SK-N-SH (cell line): ENCODE measurements around the gene SLC12A5. TPM values are rescaled to one million over a fixed set of nuclear protein-coding genes. Genes with fewer than 3 reads are reported as not detected.

Source experiments
- CTCF ChIA-PET: fragments of 300-600, 350-600 bp; formaldehyde crosslinking; extraction: SDS; loops from one replicate; lab custom pipeline; 2021; lab: Yijun Ruan, JAX
- POLR2A ChIA-PET: fragments of 350-600 bp; sonication (Branson Sonifier 250); formaldehyde crosslinking; extraction: SDS; loops from one replicate; lab custom pipeline; 2020; ENCODE audit warnings: antibody characterized with exemption, inconsistent platforms; lab: Yijun Ruan, JAX
- DNase-seq: peaks from one replicate; pipeline ENCODE4 v3.0.0; 2012
- H2AFZ ChIP-seq: fragments of 200-600 bp; sonication (generic); 2 replicates; pipeline ENCODE4 v1.8.1; 2016; ENCODE audit warnings: antibody characterized with exemption, mild to moderate bottlenecking, low read depth
- H3F3A ChIP-seq: fragments of 200-600 bp; sonication (generic); replicated peaks from 2 replicates; pipeline ENCODE3; 2016; ENCODE audit warnings: antibody characterized with exemption, mild to moderate bottlenecking; ENCODE audit not compliant: insufficient read depth
- H3K27ac ChIP-seq, 2 experiments: fragments of 200-500 bp in 1 of 2; fragments of 200-600 bp in 1 of 2; sonication (Bioruptor generic) in 1 of 2; sonication (generic), shearing (Covaris generic) in 1 of 2; 2 replicates each; pipeline versions ENCODE4 v1.5.1 to v1.6.1; 2014 to 2016; ENCODE audit warnings: low read depth in 2 of 2, inconsistent platforms in 1 of 2, low read length in 1 of 2, mild to moderate bottlenecking in 1 of 2, mixed read lengths in 1 of 2
- H3K27me3 ChIP-seq: fragments of 200-600 bp; sonication (generic), shearing (Covaris generic); 2 replicates; pipeline ENCODE4 v1.6.1; 2016; ENCODE audit warnings: mixed run types; ENCODE audit not compliant: insufficient read depth
- H3K36me3 ChIP-seq, 2 experiments: fragments of 200-500 bp in 1 of 2; fragments of 200-600 bp in 1 of 2; sonication (Bioruptor generic) in 1 of 2; sonication (generic) in 1 of 2; replicated peaks in 1 of 2; 2 replicates each; pipeline versions ENCODE3 to v1.5.1; 2014 to 2016; ENCODE audit warnings: low read length in 1 of 2, mild to moderate bottlenecking in 1 of 2; ENCODE audit not compliant: insufficient read depth in 2 of 2, control insufficient read depth in 1 of 2
- H3K4me1 ChIP-seq, 2 experiments: fragments of 200-500 bp in 1 of 2; fragments of 200-600 bp in 1 of 2; sonication (Bioruptor generic) in 1 of 2; sonication (generic), shearing (Covaris generic) in 1 of 2; 2 replicates each; pipeline versions ENCODE4 v1.5.1 to v1.6.1; 2014 to 2016; ENCODE audit warnings: low read depth in 1 of 2, low read length in 1 of 2, mixed run types in 1 of 2; ENCODE audit not compliant: insufficient read depth in 2 of 2, control insufficient read depth in 1 of 2
- H3K4me2 ChIP-seq: fragments of 200-600 bp; sonication (generic), shearing (Covaris generic); 2 replicates; pipeline ENCODE4 v1.6.1; 2017; ENCODE audit warnings: mixed run types
- H3K4me3 ChIP-seq, 2 experiments: fragments of 200-500 bp in 1 of 2; fragments of 200-600 bp in 1 of 2; sonication (Bioruptor generic) in 1 of 2; sonication (generic), shearing (Covaris generic) in 1 of 2; 2 replicates each; pipeline versions ENCODE4 v1.5.1 to v1.8.1; 2014 to 2016; ENCODE audit warnings: low read depth in 2 of 2, inconsistent platforms in 1 of 2, low read length in 1 of 2, mild to moderate bottlenecking in 1 of 2, mixed read lengths in 1 of 2, moderate library complexity in 1 of 2
- H3K79me2 ChIP-seq: fragments of 200-600 bp; sonication (generic); 2 replicates; pipeline ENCODE4 v1.8.1; 2017; ENCODE audit warnings: mild to moderate bottlenecking; ENCODE audit not compliant: insufficient read depth
- H3K9ac ChIP-seq: fragments of 200-600 bp; sonication (generic); 2 replicates; pipeline ENCODE4 v1.6.1; 2017; ENCODE audit warnings: mixed run types
- H3K9me2 ChIP-seq: fragments of 200-600 bp; sonication (generic); 2 replicates; pipeline ENCODE4 v1.6.1; 2017; ENCODE audit warnings: mixed run types
- H3K9me3 ChIP-seq: fragments of 200-600 bp; sonication (generic); 2 replicates; pipeline ENCODE4 v1.6.1; 2017; ENCODE audit warnings: mixed run types, mild to moderate bottlenecking, moderate library complexity
- H4K20me1 ChIP-seq: fragments of 200-600 bp; sonication (generic); 2 replicates; pipeline ENCODE4 v1.6.1; 2017; ENCODE audit warnings: mild to moderate bottlenecking, mixed run types; ENCODE audit not compliant: insufficient read depth
- FOXM1 ChIP-seq: IDR thresholded peaks from 2 replicates; pipeline ENCODE4 v1.4.0; 2012; ENCODE audit warnings: low read depth, mild to moderate bottlenecking
- IRF3 ChIP-seq: fragments of 150-350 bp; IDR thresholded peaks from 2 replicates; pipeline ENCODE4 v1.6.1; 2016; ENCODE audit warnings: mild to moderate bottlenecking, low read depth, low read length
- NRF1 ChIP-seq: IDR thresholded peaks from 2 replicates; pipeline ENCODE4 v1.6.1; 2012; ENCODE audit warnings: low read depth, mild to moderate bottlenecking, low read length
- RAD21 ChIP-seq: IDR thresholded peaks from 2 replicates; pipeline ENCODE4 v1.6.1; 2012; ENCODE audit warnings: mild to moderate bottlenecking, low read length
- RCOR1 ChIP-seq: fragments of 150-350 bp; IDR thresholded peaks from 2 replicates; pipeline ENCODE4 v1.6.1; 2017; ENCODE audit warnings: antibody characterized with exemption, low read length
- TEAD4 ChIP-seq: IDR thresholded peaks from 2 replicates; pipeline ENCODE4 v1.4.0; 2012; ENCODE audit warnings: mild to moderate bottlenecking, borderline replicate concordance; ENCODE audit not compliant: insufficient read depth
- USF1 ChIP-seq: IDR thresholded peaks from 2 replicates; pipeline ENCODE4 v1.4.0; 2012; ENCODE audit warnings: low read depth, borderline replicate concordance
- YY1 ChIP-seq: IDR thresholded peaks from 2 replicates; pipeline ENCODE4 v1.4.0; 2012; ENCODE audit warnings: low read depth, mild to moderate bottlenecking
- WGBS: methylation state at CpG from one replicate; pipeline ENCODE4 v1.1.6; 2017; ENCODE audit warnings: low lambda C conversion rate; 5-methylcytosine and 5-hydroxymethylcytosine counted together
- polyA plus RNA-seq, 3 experiments: library from polyadenylated mRNA; depleted of rRNA; stranded (reverse); fragments of >200 nt; gene quantifications; 2 replicates each; pipeline ENCODE4 v1.2.3, GENCODE V29; 2012
- TF ChIP-seq, protein P1 (sequence below): IDR thresholded peaks from 2 replicates; pipeline ENCODE4 v1.4.0; 2012; ENCODE audit warnings: low read depth, borderline replicate concordance
- TF ChIP-seq, protein P2 (sequence below): IDR thresholded peaks from 2 replicates; pipeline ENCODE4 v1.6.1; 2012; ENCODE audit warnings: mild to moderate bottlenecking, low read depth, low read length, moderate library complexity

SLC12A5 gene
- polyA plus RNA-seq, 1 of the 3 experiments (the other 2 are of a cell fraction) = 19.9 TPM

DNA sequence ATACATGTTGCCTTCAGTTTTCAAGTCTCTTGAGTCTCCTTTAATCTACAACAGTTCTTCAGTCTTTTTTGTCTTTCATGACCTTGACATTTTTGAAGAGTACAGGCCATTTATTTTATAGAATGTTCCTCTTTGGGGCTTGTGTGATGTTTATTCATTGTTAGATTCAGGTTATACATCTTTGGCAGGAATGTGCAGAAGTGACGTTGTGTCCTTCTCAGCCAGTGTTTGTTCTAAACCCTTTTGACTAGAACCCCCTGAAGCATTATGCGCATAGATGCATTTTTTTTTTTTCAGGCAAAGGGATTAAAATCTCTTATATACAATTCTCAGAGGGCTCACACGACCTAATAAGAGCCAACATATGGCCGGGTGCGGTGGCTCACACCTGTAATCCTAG is 72.0 kb downstream of the SLC12A5 start:
- Histone ChIP-seq H3K9me2 (no peaks in the 10 kb centered on the region), H3K27ac (no peak overlapping the region), H3K79me2 (no peaks in the 10 kb centered on the region), H3K4me2 (no peak overlapping the region), H2AFZ (no peak overlapping the region), H3K27me3 (no peaks in the 10 kb centered on the region; the same call in 1 of the 2 replicates), H3F3A (no peaks in the 10 kb centered on the region), H3K36me3 (no peaks in the 10 kb centered on the region), H3K4me1 (no peaks in the 10 kb centered on the region), H4K20me1 (no peaks in the 10 kb centered on the region), H3K9me3 (no peaks in the 10 kb centered on the region), H3K4me3 (no peak overlapping the region), H3K9ac (no peak overlapping the region)
- no peak for DNase-seq
- WGBS = 57% methylated on average over 5 of the region's 5 CpGs
- CTCF ChIA-PET = interaction anchor here (1.1 to 1.5 kb wide), 3 partner anchors 27 to 86 kb away, joined by 3 read pairs; no protein-coding TSS in a partner anchor
- TF ChIP-seq USF1 (no peak), RAD21 (no peak), NRF1 (no peak), RCOR1 (no peak), IRF3 (no peak), TEAD4 (no peak), YY1 (no peak), FOXM1 (no peak)
- TF ChIP-seq, protein P1, sequence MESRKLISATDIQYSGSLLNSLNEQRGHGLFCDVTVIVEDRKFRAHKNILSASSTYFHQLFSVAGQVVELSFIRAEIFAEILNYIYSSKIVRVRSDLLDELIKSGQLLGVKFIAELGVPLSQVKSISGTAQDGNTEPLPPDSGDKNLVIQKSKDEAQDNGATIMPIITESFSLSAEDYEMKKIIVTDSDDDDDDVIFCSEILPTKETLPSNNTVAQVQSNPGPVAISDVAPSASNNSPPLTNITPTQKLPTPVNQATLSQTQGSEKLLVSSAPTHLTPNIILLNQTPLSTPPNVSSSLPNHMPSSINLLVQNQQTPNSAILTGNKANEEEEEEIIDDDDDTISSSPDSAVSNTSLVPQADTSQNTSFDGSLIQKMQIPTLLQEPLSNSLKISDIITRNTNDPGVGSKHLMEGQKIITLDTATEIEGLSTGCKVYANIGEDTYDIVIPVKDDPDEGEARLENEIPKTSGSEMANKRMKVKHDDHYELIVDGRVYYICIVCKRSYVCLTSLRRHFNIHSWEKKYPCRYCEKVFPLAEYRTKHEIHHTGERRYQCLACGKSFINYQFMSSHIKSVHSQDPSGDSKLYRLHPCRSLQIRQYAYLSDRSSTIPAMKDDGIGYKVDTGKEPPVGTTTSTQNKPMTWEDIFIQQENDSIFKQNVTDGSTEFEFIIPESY = no peak
- TF ChIP-seq, protein P2, sequence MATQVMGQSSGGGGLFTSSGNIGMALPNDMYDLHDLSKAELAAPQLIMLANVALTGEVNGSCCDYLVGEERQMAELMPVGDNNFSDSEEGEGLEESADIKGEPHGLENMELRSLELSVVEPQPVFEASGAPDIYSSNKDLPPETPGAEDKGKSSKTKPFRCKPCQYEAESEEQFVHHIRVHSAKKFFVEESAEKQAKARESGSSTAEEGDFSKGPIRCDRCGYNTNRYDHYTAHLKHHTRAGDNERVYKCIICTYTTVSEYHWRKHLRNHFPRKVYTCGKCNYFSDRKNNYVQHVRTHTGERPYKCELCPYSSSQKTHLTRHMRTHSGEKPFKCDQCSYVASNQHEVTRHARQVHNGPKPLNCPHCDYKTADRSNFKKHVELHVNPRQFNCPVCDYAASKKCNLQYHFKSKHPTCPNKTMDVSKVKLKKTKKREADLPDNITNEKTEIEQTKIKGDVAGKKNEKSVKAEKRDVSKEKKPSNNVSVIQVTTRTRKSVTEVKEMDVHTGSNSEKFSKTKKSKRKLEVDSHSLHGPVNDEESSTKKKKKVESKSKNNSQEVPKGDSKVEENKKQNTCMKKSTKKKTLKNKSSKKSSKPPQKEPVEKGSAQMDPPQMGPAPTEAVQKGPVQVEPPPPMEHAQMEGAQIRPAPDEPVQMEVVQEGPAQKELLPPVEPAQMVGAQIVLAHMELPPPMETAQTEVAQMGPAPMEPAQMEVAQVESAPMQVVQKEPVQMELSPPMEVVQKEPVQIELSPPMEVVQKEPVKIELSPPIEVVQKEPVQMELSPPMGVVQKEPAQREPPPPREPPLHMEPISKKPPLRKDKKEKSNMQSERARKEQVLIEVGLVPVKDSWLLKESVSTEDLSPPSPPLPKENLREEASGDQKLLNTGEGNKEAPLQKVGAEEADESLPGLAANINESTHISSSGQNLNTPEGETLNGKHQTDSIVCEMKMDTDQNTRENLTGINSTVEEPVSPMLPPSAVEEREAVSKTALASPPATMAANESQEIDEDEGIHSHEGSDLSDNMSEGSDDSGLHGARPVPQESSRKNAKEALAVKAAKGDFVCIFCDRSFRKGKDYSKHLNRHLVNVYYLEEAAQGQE = no peak
- POLR2A ChIA-PET = no interaction called here
